HG02840 (cell line): ENCODE results near the gene CUL7.
"Not testable (repeated sequence)": the region's sequence is repeated elsewhere in the genome, so short reads cannot be mapped to it uniquely, and the experiment has no call there.

ENCODE experiments used
- ATAC-seq: cut with Tn5 transposase; IDR thresholded peaks from one replicate; pipeline ENCODE4 v1.9.1; 2021; ENCODE audit warnings: mild to moderate bottlenecking, moderate library complexity, moderate number of reproducible peaks; ENCODE audit not compliant: unreplicated experiment, low FRiP score

The CUL7 gene

GRCh38 chr6:43020052-43020705 is 33.5 kb downstream of the CUL7 start:
- ATAC-seq, result no peak

- no peak for ATAC-seq
Measured at GRCh38 chr6:43019152-43019551, 34.5 kb downstream of the CUL7 start.

GRCh38 chr6:43016943-43017334 is 36.7 kb downstream of the CUL7 start:
- ATAC-seq, result no peak

- no peak for ATAC-seq
Measured at GRCh38 chr6:43016176-43016942, 37.3 kb downstream of the CUL7 start.

GRCh38 chr6:43014434-43014909 is 39.2 kb downstream of the CUL7 start:
- ATAC-seq, result no peak

- ATAC-seq, result peak; percentile 95
Measured at GRCh38 chr6:43013843-43014433, 39.7 kb downstream of the CUL7 start, which contains the start of the genes KLHDC3 and MEA1. KLHDC3 (plus strand) TSS chr6:43014249; CDS start chr6:43017193, 2,944 bp downstream. MEA1 (minus strand) TSS chr6:43013946; CDS start chr6:43013813, 133 bp downstream.

- peak; percentile 9 for ATAC-seq
Measured at GRCh38 chr6:43013097-43013842, 40.4 kb downstream of the CUL7 start.

GRCh38 chr6:43012364-43012763 is 41.3 kb downstream of the CUL7 start:
- ATAC-seq, result no peak

GRCh38 chr6:43011207-43011606 is 42.4 kb downstream of the CUL7 start:
- no peak for ATAC-seq

GRCh38 chr6:43009124-43009523 is 44.5 kb downstream of the CUL7 start:
- no peak for ATAC-seq

GRCh38 chr6:43007126-43007525 is 46.5 kb downstream of the CUL7 start:
- ATAC-seq, result no peak

GRCh38 chr6:43006251-43006650 is 47.4 kb downstream of the CUL7 start:
- no peak for ATAC-seq

- ATAC-seq, result no peak
Measured at GRCh38 chr6:43005844-43006243, 47.8 kb downstream of the CUL7 start.

GRCh38 chr6:43001843-43002242 is 51.8 kb downstream of the CUL7 start:
- no peak for ATAC-seq

- not testable (repeated sequence) for ATAC-seq
Measured at GRCh38 chr6:42998205-42998604, 55.4 kb downstream of the CUL7 start.

GRCh38 chr6:42996513-42996912 is 57.1 kb downstream of the CUL7 start:
- no peak for ATAC-seq

GRCh38 chr6:42993445-42993844 is 60.2 kb downstream of the CUL7 start:
- no peak for ATAC-seq

- ATAC-seq, result no peak
Measured at GRCh38 chr6:42989923-42990322, 63.7 kb downstream of the CUL7 start.

GRCh38 chr6:42988486-42989020 is 65.1 kb downstream of the CUL7 start:
- ATAC-seq, result no peak
